B cell (primary cell): ENCODE measurements around the gene PLK2. TPM values are rescaled to one million over a fixed set of nuclear protein-coding genes. Genes with fewer than 3 reads are reported as not detected.

ENCODE experiments used
- ATAC-seq: fragments of 200-7000 bp; cut with Tn5 transposase; one replicate; pipeline ENCODE4 v1.10.0; 2021; ENCODE audit warnings: low read depth, mild to moderate bottlenecking, moderate number of reproducible peaks, moderate library complexity
- CTCF ChIA-PET: fragments of 350-600 bp; sonication (Branson Sonifier 250); formaldehyde crosslinking; loops from one replicate; lab custom pipeline; 2021; ENCODE audit warnings: antibody characterized with exemption, inconsistent platforms; lab: Charles Lee
- POLR2A ChIA-PET: fragments of 350-600 bp; sonication (Branson Sonifier 250); formaldehyde crosslinking; loops from one replicate; lab custom pipeline; 2021; ENCODE audit warnings: antibody characterized with exemption; lab: Charles Lee
- DNase-seq: peaks from one replicate; pipeline ENCODE4 v3.0.0; 2013
- H2AFZ ChIP-seq: 2 replicates; pipeline ENCODE4 v1.6.1; 2012; ENCODE audit warnings: mild to moderate bottlenecking, low read depth, low read length; ENCODE audit not compliant: insufficient read depth, poor library complexity, severe bottlenecking
- H3K27ac ChIP-seq, 2 donors: 1 replicate in 1 of 2; 2 replicates in 1 of 2; pipeline ENCODE4 v1.5.1; 2012 to 2013; ENCODE audit warnings: low read length in 2 of 2, mild to moderate bottlenecking in 2 of 2, moderate library complexity in 1 of 2
- H3K27me3 ChIP-seq, 4 experiments: fragments of 200-600 bp in 1 of 4; sonication (generic) in 1 of 4; replicated peaks in 1 of 4; 1 replicate in 2 of 4; 2 replicates in 2 of 4; pipeline versions ENCODE4 v1.6.1 to v1.7.0; 2013 to 2016; ENCODE audit warnings: low read length in 3 of 4, mild to moderate bottlenecking in 2 of 4, mixed read lengths in 1 of 4, moderate library complexity in 1 of 4; ENCODE audit not compliant: insufficient read depth in 4 of 4, control insufficient read depth in 3 of 4; ENCODE audit errors: control extremely low read depth in 1 of 4
- H3K36me3 ChIP-seq, 2 experiments: replicated peaks in 1 of 2; 1 replicate in 1 of 2; 2 replicates in 1 of 2; pipeline versions ENCODE4 v1.6.1 to v1.7.1; 2013; ENCODE audit warnings: low read length in 1 of 2; ENCODE audit not compliant: insufficient read depth in 2 of 2, control insufficient read depth in 1 of 2; ENCODE audit errors: control extremely low read depth in 1 of 2, extremely low read depth in 1 of 2
- H3K4me1 ChIP-seq, 2 donors: fragments of 200-600 bp in 1 of 2; sonication (generic) in 1 of 2; 1 replicate in 1 of 2; 2 replicates in 1 of 2; pipeline versions ENCODE4 v1.5.1 to v1.6.1; 2013 to 2017; ENCODE audit warnings: low read length in 2 of 2; ENCODE audit not compliant: control insufficient read depth in 2 of 2, insufficient read depth in 2 of 2
- H3K4me2 ChIP-seq: replicated peaks from 2 replicates; pipeline ENCODE3; 2012; ENCODE audit warnings: mild to moderate bottlenecking, low read depth, low read length; ENCODE audit not compliant: poor library complexity, severe bottlenecking
- H3K4me3 ChIP-seq, 5 experiments: fragments of 200-600 bp in 1 of 5; sonication (generic) in 1 of 5; 1 replicate in 3 of 5; 2 replicates in 2 of 5; pipeline versions ENCODE4 v1.5.1 to v1.7.0; 2011 to 2016; ENCODE audit warnings: low read length in 4 of 5, mild to moderate bottlenecking in 4 of 5, low read depth in 2 of 5, control low read depth in 1 of 5, moderate library complexity in 1 of 5; ENCODE audit not compliant: insufficient read depth in 1 of 5; ENCODE audit errors: control extremely low read depth in 1 of 5, extremely low read depth in 1 of 5
- H3K79me2 ChIP-seq: fragments of 200-600 bp; sonication (generic); one replicate; pipeline ENCODE4 v1.6.0; 2016; ENCODE audit warnings: low read length; ENCODE audit not compliant: control insufficient read depth, insufficient read depth
- H3K9ac ChIP-seq: fragments of 200-600 bp; sonication (generic); 2 replicates; pipeline ENCODE4 v1.6.1; 2017; ENCODE audit warnings: mild to moderate bottlenecking, low read length, moderate library complexity
- H3K9me3 ChIP-seq, 3 donors: one replicate each; pipeline versions ENCODE4 v1.6.1 to v1.7.1; 2013; ENCODE audit warnings: low read length in 2 of 3; ENCODE audit not compliant: control insufficient read depth in 2 of 3, insufficient read depth in 1 of 3; ENCODE audit errors: control extremely low read depth in 1 of 3
- H4K20me1 ChIP-seq: 2 replicates; pipeline ENCODE4 v1.6.0; 2012; ENCODE audit warnings: mild to moderate bottlenecking, low read length; ENCODE audit not compliant: insufficient read depth, control insufficient read depth, poor library complexity, severe bottlenecking
- H3K27ac Mint-ChIP-seq: one replicate; pipeline ENCODE4 v1.8.0; 2021; ENCODE audit warnings: mixed read lengths
- H3K27me3 Mint-ChIP-seq: one replicate; pipeline ENCODE4 v1.8.0; 2021; ENCODE audit warnings: mixed read lengths
- H3K4me1 Mint-ChIP-seq: one replicate; pipeline ENCODE4 v1.8.0; 2021; ENCODE audit warnings: mixed read lengths
- H3K4me3 Mint-ChIP-seq: one replicate; pipeline ENCODE4 v1.8.0; 2021; ENCODE audit warnings: mixed read lengths
- H3K9me3 Mint-ChIP-seq: one replicate; pipeline ENCODE4 v1.8.0; 2022; ENCODE audit warnings: mixed read lengths; ENCODE audit not compliant: insufficient read depth
- CTCF ChIP-seq: fragments of 200-600 bp; IDR thresholded peaks from one replicate; pipeline ENCODE4 v1.8.0; 2022; ENCODE audit warnings: antibody characterized with exemption, mild to moderate bottlenecking
- EZH2 ChIP-seq: IDR thresholded peaks from 2 replicates; pipeline ENCODE4 v1.6.1; 2012; ENCODE audit warnings: borderline replicate concordance, low read depth, mild to moderate bottlenecking, moderate library complexity, low read length; ENCODE audit not compliant: insufficient read depth, poor library complexity, severe bottlenecking
- WGBS: methylation state at CpG from one replicate; pipeline ENCODE4 v1.1.5; 2013; ENCODE audit warnings: missing lambda C conversion rate; ENCODE audit not compliant: insufficient coverage; 5-methylcytosine and 5-hydroxymethylcytosine counted together
- intact Hi-C: fragments of 100-400 bp; cut with micrococcal nuclease; formaldehyde crosslinking; loops from one replicate; pipeline ENCODE4 v1.10.0; 2022
- polyA plus RNA-seq: library from polyadenylated mRNA; depleted of rRNA; stranded (reverse); fragments of >200 nt; gene quantifications from 2 replicates; pipeline ENCODE4 v1.2.3, GENCODE V29; 2012
- total RNA-seq, 2 donors: library from RNA; stranded (reverse); fragments of 120-200 nt in 1 of 2; gene quantifications; 1 replicate in 1 of 2; 2 replicates in 1 of 2; pipeline versions ENCODE4 v1.2.3 to v1.2.4, GENCODE V29; 2013 to 2022

The PLK2 gene
- total and polyA plus RNA-seq, 2 donors (not counting 1 experiment from before 2014, with no cell fraction given) = 32.2 to 47.2 TPM

- Histone ChIP-seq H3K27ac (no peak overlapping the region), H3K4me3 (no peak overlapping the region), H3K9me3 (no peaks in the 10 kb centered on the region), H3K9ac (no peak overlapping the region), H3K79me2 (no peaks in the 10 kb centered on the region), H3K4me2 (no peak overlapping the region), H2AFZ (no peak overlapping the region), H3K4me1 (no peaks in the 10 kb centered on the region), H3K27me3 (no peaks in the 10 kb centered on the region), H3K36me3 (no peaks in the 10 kb centered on the region), H4K20me1 (no peaks in the 10 kb centered on the region)
- intact Hi-C loops = no loop called here
- no peak for DNase-seq
- Mint-ChIP-seq H3K9me3 (no peaks in the 10 kb centered on the region), H3K27me3 (peaks cover 14% of the 10 kb centered on the region), H3K27ac (no peak overlapping the region), H3K4me1 (no peaks in the 10 kb centered on the region), H3K4me3 (no peak overlapping the region)
- WGBS = no CpG with 5 or more reads among the region's 2 CpGs
- CTCF ChIA-PET = no interaction called here
- no peak for ATAC-seq
- TF ChIP-seq CTCF (no peak), EZH2 (no peak)
- POLR2A ChIA-PET = no interaction called here
Measured at GRCh38 chr5:58406394-58406793, 53.5 kb downstream of the PLK2 start.

GRCh38 chr5:58405175-58405574 is 54.7 kb downstream of the PLK2 start:
- WGBS = 0% methylated on average over 1 of the region's 2 CpGs
- Histone ChIP-seq H3K4me2 (no peak overlapping the region), H3K4me1 (no peaks in the 10 kb centered on the region), H3K27ac (no peak overlapping the region), H3K27me3 (no peaks in the 10 kb centered on the region), H3K4me3 (no peak overlapping the region), H3K36me3 (no peaks in the 10 kb centered on the region), H3K9me3 (no peaks in the 10 kb centered on the region), H2AFZ (no peak overlapping the region), H3K9ac (no peak overlapping the region), H3K79me2 (no peaks in the 10 kb centered on the region), H4K20me1 (no peaks in the 10 kb centered on the region)
- intact Hi-C loops = no loop called here
- no peak overlapping the region for H3K4me3 Mint-ChIP-seq
- POLR2A ChIA-PET = no interaction called here
- TF ChIP-seq EZH2 (no peak), CTCF (no peak)
- H3K27ac Mint-ChIP-seq = no peak overlapping the region
- no peaks in the 10 kb centered on the region for H3K4me1 Mint-ChIP-seq
- H3K9me3 Mint-ChIP-seq = no peaks in the 10 kb centered on the region
- CTCF ChIA-PET = no interaction called here
- DNase-seq = no peak
- no peak for ATAC-seq
- H3K27me3 Mint-ChIP-seq = peaks cover 12% of the 10 kb centered on the region
